Vagina (tissue), 2 donors: ENCODE data around the gene PPP1R2B.

Experiments used
- CTCF ChIP-seq, 3 experiments: fragments of 450-650 bp in 2 of 3; fragments of 200-600 bp in 1 of 3; sonication (generic) in 1 of 3; IDR thresholded peaks; one replicate each; pipeline ENCODE4 v1.5.1; 2017 to 2019; ENCODE audit warnings: antibody characterized with exemption in 3 of 3, mild to moderate bottlenecking in 2 of 3, moderate library complexity in 2 of 3
- POLR2A ChIP-seq, 2 donors: fragments of 450-650 bp; IDR thresholded peaks; one replicate each; pipeline ENCODE4 v1.6.1; 2017; ENCODE audit warnings: antibody characterized with exemption in 2 of 2, mild to moderate bottlenecking in 2 of 2, moderate library complexity in 2 of 2
- POLR2AphosphoS5 ChIP-seq, 2 donors: sonication (generic); formaldehyde crosslinking; IDR thresholded peaks; one replicate each; pipeline ENCODE4 v1.9.0; 2017; ENCODE audit warnings: antibody characterized with exemption in 2 of 2, mild to moderate bottlenecking in 2 of 2, low read depth in 1 of 2; ENCODE audit not compliant: insufficient read depth in 1 of 2

DNA sequence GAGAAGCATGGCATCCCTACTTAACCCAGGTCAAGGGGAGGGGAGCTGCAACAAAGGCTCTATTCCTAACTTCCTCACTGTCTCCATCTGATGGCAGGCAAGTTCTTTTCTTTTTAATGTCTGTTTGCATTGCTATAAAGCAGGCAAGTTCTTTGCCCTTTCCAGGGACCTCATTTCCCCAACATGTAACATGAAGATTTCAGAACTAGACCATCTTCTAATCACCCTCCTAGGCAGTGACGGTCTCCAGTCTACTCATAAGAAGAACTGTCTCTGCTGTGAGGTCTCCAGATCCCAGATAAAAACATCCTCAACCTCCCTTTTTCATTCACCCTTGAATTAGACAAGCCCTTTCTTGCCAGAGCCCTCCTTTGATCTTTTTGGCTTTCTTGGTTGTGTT, 42.1 kb downstream of the PPP1R2B start:
- TF ChIP-seq CTCF (IDR thresholded peaks at IDR 0.05) (no peak), POLR2A (IDR thresholded peaks at IDR 0.05) (no peak), POLR2AphosphoS5 (IDR thresholded peaks at IDR 0.05; ENCODE audit: insufficient read depth in 1 of 2, low read depth in 1 of 2) (no peak)
